Transverse colon (tissue), 4 donors: ENCODE measurements around the gene TLK2. TPM values are rescaled to one million over a fixed set of nuclear protein-coding genes. Genes with fewer than 3 reads are reported as not detected.

Experiments
- DNase-seq: peaks from one replicate; pipeline ENCODE4 v3.0.0-alpha.2; 2019
- H3K27ac ChIP-seq, 4 donors: fragments of 200-600 bp; sonication (generic); 2 replicates each; pipeline ENCODE4 v1.5.1; 2016 to 2018; ENCODE audit warnings: inconsistent platforms in 4 of 4
- H3K27me3 ChIP-seq: fragments of 200-600 bp; sonication (generic); 2 replicates; pipeline ENCODE4 v1.5.1; 2017; ENCODE audit warnings: inconsistent platforms
- H3K36me3 ChIP-seq, 4 donors: fragments of 200-600 bp; sonication (generic); 2 replicates each; pipeline ENCODE4 v1.5.1; 2017 to 2019; ENCODE audit warnings: inconsistent platforms in 4 of 4
- H3K4me1 ChIP-seq, 4 donors: fragments of 200-600 bp; sonication (generic); 2 replicates each; pipeline ENCODE4 v1.5.1; 2017 to 2020; ENCODE audit warnings: inconsistent platforms in 4 of 4
- H3K4me3 ChIP-seq, 4 donors: fragments of 200-600 bp; sonication (generic); 1 replicate in 1 of 4; 2 replicates in 3 of 4; pipeline versions ENCODE4 v1.5.1 to v1.6.1; 2017 to 2019; ENCODE audit warnings: inconsistent platforms in 4 of 4
- H3K9me3 ChIP-seq, 2 donors: fragments of 200-600 bp; sonication (generic); 2 replicates each; pipeline ENCODE4 v1.5.1; 2017 to 2019; ENCODE audit warnings: inconsistent platforms in 2 of 2
- EP300 ChIP-seq: sonication (generic); formaldehyde crosslinking; IDR thresholded peaks from one replicate; pipeline ENCODE4 v1.6.1; 2017; ENCODE audit warnings: antibody characterized with exemption, low read depth
- POLR2A ChIP-seq: fragments of 450-650 bp; IDR thresholded peaks from one replicate; pipeline ENCODE4 v1.6.1; 2016; ENCODE audit warnings: antibody characterized with exemption, mild to moderate bottlenecking, moderate library complexity
- POLR2AphosphoS5 ChIP-seq, 3 donors: sonication (generic); formaldehyde crosslinking; IDR thresholded peaks; one replicate each; pipeline ENCODE4 v1.6.1; 2016; ENCODE audit warnings: antibody characterized with exemption in 3 of 3
- WGBS, 2 donors: methylation state at CpG; one replicate each; pipeline ENCODE4 v1.1.5; 2018; ENCODE audit warnings: low coverage in 1 of 2; 5-methylcytosine and 5-hydroxymethylcytosine counted together
- in situ Hi-C, 4 donors: fragments of 200-750 bp; cut with MboI; loops; one replicate each; pipeline versions ENCODE4 v1.15.0 to v1.15.1; 2017; ENCODE audit warnings: low sequenced_read_pairs in 3 of 4, low pct_ligation_motif_present in 1 of 4, low pct_unique_long_range_greater_than_20kb in 1 of 4
- intact Hi-C: fragments of 100-400 bp; cut with DNase I; formaldehyde crosslinking; loops from one replicate; pipeline ENCODE4 v1.15.1; 2023; ENCODE audit warnings: low total_unique reads
- total RNA-seq, 4 donors: library from RNA; depleted of rRNA; stranded (reverse); fragments of >200 nt; gene quantifications; one replicate each; pipeline ENCODE4 v1.1.0, GENCODE V29; 2016
- TF ChIP-seq, protein P1 (sequence below), 5 experiments: fragments of 200-600 bp in 3 of 5; fragments of 450-650 bp in 2 of 5; sonication (generic) in 3 of 5; IDR thresholded peaks; 1 replicate in 2 of 5; 2 replicates in 3 of 5; pipeline ENCODE4 v1.5.1; 2016 to 2017; ENCODE audit warnings: antibody characterized with exemption in 5 of 5, inconsistent platforms in 3 of 5, mild to moderate bottlenecking in 2 of 5, moderate library complexity in 1 of 5

Gene TLK2
- total RNA-seq, 4 donors from 2014 or later: 36.6 to 146 (median 46.7) TPM

DNA sequence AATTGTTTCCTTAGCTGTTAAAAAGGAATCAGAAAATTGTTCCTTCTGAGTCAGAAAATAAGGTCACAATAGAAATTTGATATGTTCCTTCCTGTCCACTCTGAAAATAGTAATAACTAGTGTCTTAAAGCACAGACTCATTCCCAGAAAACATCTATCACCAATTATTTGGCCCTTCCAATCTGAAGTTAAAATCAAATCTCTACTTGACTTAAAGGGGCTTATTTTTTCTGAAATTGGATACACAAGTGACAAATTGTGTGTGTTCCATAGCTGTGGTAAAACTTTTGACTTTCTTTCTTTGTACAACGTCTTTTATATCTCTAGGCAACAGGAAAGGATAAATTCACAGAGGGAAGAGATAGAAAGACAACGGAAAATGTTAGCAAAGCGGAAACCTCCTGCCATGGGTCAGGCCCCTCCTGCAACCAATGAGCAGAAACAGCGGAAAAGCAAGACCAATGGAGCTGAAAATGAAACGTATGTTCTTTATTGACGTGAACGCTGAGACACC lies 94.3 kb downstream of the TLK2 start:
- TF ChIP-seq POLR2AphosphoS5 (IDR thresholded peaks at IDR 0.05) (no peak), EP300 (no peak), POLR2A (no peak)
- TF ChIP-seq, protein P1, sequence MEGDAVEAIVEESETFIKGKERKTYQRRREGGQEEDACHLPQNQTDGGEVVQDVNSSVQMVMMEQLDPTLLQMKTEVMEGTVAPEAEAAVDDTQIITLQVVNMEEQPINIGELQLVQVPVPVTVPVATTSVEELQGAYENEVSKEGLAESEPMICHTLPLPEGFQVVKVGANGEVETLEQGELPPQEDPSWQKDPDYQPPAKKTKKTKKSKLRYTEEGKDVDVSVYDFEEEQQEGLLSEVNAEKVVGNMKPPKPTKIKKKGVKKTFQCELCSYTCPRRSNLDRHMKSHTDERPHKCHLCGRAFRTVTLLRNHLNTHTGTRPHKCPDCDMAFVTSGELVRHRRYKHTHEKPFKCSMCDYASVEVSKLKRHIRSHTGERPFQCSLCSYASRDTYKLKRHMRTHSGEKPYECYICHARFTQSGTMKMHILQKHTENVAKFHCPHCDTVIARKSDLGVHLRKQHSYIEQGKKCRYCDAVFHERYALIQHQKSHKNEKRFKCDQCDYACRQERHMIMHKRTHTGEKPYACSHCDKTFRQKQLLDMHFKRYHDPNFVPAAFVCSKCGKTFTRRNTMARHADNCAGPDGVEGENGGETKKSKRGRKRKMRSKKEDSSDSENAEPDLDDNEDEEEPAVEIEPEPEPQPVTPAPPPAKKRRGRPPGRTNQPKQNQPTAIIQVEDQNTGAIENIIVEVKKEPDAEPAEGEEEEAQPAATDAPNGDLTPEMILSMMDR (IDR thresholded peaks at IDR 0.05): no peak
- no peak overlapping the region for H3K4me3 ChIP-seq
- no peak for DNase-seq
- no peaks in the 10 kb centered on the region for H3K9me3 ChIP-seq
- H3K36me3 ChIP-seq: peaks cover 0 to 40% (median 9%) of the 10 kb centered on the region in 4 donors
- H3K4me1 ChIP-seq: peaks cover 0 to 7% (median 0%) of the 10 kb centered on the region in 4 donors
- H3K27me3 ChIP-seq: no peaks in the 10 kb centered on the region
- in situ Hi-C loops (no loop called here), intact Hi-C loops (no loop called here)
- WGBS, 2 donors: 84 to 86% methylated on average over 7 of the region's 7 CpGs
- H3K27ac ChIP-seq: peak overlapping the region in 2 of 4 donors; percentile 35 to 46

DNA sequence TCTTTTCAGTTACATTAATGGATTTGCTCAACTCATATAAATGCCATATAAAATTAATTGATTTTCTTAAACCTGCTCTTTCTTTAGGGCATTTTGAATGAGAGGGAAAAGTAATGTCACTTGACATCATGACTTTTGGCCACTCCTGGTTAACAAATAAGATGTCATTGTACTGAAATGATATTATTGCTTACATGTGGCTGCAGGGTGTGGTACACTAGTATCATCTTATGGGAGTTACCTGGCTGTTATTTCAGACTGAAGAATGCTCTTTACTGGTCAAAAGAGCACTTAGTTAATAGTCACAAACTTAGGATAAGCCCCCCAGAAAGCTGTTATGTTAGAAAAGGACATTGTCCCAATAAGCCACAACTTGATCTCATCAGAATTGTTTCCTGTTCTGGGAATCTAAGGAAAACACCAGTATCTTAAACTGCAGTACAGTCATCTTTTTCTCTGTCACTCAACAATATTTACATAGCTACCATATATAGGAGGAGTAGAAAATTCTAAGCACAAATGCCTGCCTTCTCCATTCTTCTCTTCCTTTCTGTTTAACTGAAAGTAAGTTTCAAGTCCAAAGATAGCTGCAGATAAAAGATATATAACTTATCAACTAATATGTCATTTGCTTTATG lies 95.0 kb downstream of the TLK2 start:
- Histone ChIP-seq H3K9me3 (no peaks in the 10 kb centered on the region), H3K4me1 (peaks cover 0 to 7% (median 0%) of the 10 kb centered on the region in 4 donors), H3K27me3 (no peaks in the 10 kb centered on the region), H3K36me3 (peaks cover 0 to 40% (median 13%) of the 10 kb centered on the region in 4 donors), H3K27ac (peak overlapping the region in 3 of 4 donors; percentile 20 to 46 (median 35)), H3K4me3 (no peak overlapping the region)
- TF ChIP-seq POLR2AphosphoS5 (IDR thresholded peaks at IDR 0.05) (no peak), EP300 (no peak), POLR2A (no peak)
- TF ChIP-seq, protein P1 (IDR thresholded peaks at IDR 0.05): no peak
- intact Hi-C loops: no loop called here
- in situ Hi-C loops: no loop called here
- no peak for DNase-seq

DNA sequence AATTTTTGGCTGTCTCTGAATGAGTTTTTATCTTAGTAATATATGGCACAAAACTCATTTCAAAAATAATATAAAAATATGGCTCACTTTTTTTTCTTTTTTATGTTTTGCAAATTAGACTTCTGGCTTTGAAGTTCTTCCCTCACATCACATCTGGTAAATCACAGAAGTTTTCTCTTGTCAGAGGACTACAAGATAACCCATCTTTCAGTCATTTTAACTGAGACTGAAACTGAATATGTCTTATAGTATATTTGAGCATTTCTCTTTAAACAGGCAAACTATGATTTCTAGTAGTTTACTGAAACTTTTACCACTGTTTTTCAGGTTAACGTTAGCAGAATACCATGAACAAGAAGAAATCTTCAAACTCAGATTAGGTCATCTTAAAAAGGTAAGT lies 97.8 kb downstream of the TLK2 start:
- TF ChIP-seq, protein P1 (IDR thresholded peaks at IDR 0.05): no peak
- no peak for TF ChIP-seq POLR2AphosphoS5 (IDR thresholded peaks at IDR 0.05)
- TF ChIP-seq EP300: no peak
- no peak for TF ChIP-seq POLR2A
- no peak for DNase-seq
- WGBS, 2 donors: 60 to 84% methylated on average over 1 of the region's 1 CpG
- H3K4me3 ChIP-seq: no peak overlapping the region
- no peak overlapping the region for H3K27ac ChIP-seq
- peaks cover 0 to 7% (median 0%) of the 10 kb centered on the region in 4 donors for H3K4me1 ChIP-seq
- H3K27me3 ChIP-seq: no peaks in the 10 kb centered on the region
- no peaks in the 10 kb centered on the region for H3K9me3 ChIP-seq
- intact Hi-C loops: no loop called here
- H3K36me3 ChIP-seq: peaks cover 0 to 40% (median 13%) of the 10 kb centered on the region in 4 donors
- in situ Hi-C loops: no loop called here

DNA sequence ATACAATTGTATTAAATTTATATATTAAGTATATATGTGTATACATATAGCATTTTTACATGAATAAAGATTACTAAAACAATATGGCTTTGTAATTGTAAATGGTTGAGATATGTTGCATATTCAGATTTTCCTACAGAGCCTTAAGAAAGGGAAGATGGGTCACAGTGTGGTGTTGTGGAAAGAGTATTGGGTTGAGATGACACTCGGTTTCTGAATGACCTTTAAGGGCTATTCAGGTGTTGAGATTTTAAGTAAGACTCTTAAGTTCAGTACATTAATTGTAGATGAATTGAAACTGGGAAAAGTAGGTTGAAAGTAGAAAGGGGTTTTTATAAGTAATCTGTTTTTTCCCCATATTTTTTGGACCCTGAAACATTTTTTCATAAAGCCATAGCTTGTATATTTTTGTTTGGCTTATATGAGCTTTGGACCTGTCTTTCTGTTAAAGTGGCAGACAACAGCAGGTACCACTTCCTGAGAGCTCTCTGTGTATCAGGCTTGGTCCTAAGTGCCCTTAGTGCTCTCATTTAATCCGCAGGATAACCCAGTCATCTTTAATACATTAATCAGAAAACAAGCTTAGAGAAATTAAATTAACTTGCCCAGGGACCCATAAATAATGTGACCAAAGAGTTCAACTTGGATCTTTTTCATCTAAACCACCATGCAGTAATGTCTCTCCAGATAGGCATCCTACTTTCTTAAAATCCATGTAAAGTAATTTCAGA lies 100.3 kb downstream of the TLK2 start:
- in situ Hi-C loops (no loop called here), intact Hi-C loops (no loop called here)
- WGBS, 2 donors: 84 to 89% methylated on average over 2 of the region's 2 CpGs
- TF ChIP-seq POLR2AphosphoS5 (IDR thresholded peaks at IDR 0.05) (no peak), POLR2A (no peak), EP300 (no peak)
- TF ChIP-seq, protein P1 (IDR thresholded peaks at IDR 0.05): no peak
- Histone ChIP-seq H3K27ac (no peak overlapping the region), H3K36me3 (peaks cover 0 to 33% (median 13%) of the 10 kb centered on the region in 4 donors), H3K9me3 (no peaks in the 10 kb centered on the region), H3K4me1 (no peaks in the 10 kb centered on the region), H3K27me3 (no peaks in the 10 kb centered on the region), H3K4me3 (no peak overlapping the region)
- no peak for DNase-seq
